GM21381 (cell line): ENCODE results near the gene PALMD.

Experiments
- ATAC-seq: cut with Tn5 transposase; IDR thresholded peaks from one replicate; pipeline ENCODE4 v1.9.1; 2021; ENCODE audit warnings: mild to moderate bottlenecking, moderate library complexity; ENCODE audit not compliant: unreplicated experiment

PALMD gene

GRCh38 chr1:99738858-99739465, 93.0 kb downstream of the PALMD start:
- ATAC-seq = no peak

- no peak for ATAC-seq
These were observed 94.2 kb downstream of the PALMD start for GRCh38 chr1:99740141-99740540.
